NOMO-1 (cell line): ENCODE results near the gene CNR2.
"Not testable (repeated sequence)": the region's sequence is repeated elsewhere in the genome, so short reads cannot be mapped to it uniquely, and the experiment has no call there.

ENCODE experiments used
- DNase-seq, 2 experiments: peaks; one replicate each; lab custom pipeline; 2025; ENCODE audit not compliant: unreplicated experiment in 2 of 2; lab: John Stamatoyannopoulos, UW

CNR2 gene

GRCh38 chr1:23913212-23913880, at the start of gene CNR2:
Gene CNR2, minus strand, starts transcription at chr1:23913362. Its CDS starts 37,745 bp downstream, at chr1:23875617.
- DNase-seq: peak; percentile 79 to 83

DNA sequence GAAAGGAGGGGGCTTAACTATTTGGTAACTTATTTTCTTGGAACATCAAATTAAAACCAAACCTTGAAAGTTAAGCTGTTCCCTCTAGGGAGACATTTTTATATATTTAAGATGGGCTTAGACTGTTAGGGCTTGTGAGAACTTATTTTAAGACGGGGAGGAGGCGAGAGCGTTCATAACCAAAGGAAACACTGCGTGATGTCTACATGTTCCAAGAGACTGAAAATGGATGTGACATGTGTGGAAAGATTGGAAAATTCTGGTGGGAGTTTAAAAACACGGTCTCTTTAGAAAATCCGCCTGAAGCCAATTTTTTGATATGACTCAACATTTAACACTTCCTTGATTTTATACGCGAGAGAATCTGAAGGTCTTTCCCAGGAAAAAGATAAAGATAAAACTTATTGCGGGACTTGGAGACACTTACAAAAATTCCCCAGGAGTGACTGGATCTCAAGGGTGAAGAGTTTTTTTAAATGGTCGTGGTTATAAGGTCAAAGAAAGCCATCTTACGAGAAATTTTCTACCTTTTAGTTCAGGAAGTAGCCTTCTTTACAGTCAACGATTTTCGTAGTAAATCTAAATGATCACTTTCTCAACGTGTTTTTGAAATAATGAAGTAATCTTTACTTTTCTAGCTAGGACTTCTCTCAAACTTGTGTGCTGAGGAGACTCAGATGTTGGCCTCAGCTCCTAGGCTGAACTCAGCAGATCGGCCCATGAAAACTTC, 47.3 kb upstream of the CNR2 start:
- DNase-seq: no peak

DNA sequence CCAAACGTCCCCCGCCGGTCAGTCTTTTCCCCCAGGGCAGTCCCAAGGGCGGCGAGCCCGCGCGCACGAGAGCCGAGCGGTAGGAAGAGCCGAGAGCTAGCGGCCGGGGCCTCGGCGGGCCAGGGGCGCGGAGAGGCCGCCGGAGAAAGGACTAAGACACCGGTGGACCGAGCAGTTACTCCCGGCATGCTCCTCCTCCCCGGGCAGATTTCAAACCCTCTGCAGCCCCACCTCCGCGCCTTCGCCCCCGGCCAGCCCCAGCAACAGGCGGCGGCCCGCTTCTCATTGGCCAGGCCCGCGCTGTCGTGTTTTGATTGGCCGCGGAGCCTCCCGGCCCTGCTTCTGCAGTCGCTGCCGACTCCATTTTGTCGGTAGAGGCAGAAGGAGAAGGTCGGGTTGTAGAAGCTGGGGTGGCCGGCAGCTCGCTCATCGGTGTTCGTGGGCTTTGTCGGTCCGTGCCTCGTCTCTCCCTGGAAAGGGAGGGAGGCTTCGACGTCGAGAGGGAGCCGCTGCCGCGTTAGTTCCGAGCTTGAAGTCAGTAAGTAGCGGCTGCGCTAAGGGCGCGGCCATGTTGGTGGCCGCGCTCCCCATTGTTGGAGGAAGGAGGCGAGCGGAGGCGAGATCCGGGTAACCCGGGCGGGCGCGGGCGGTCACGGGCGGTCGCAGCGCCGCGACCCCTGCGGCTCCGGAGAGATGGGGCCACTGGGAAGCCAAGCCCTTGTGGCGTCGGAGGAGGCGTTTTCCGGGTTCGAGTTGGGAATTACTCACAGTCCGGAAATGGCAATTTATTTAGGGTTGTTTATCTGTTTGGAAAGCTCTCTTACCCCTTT, 46.5 kb upstream of the CNR2 start, which contains the start of gene PNRC2:
TSS of gene PNRC2 (plus strand) at position 368 of the 830 bp plus-strand sequence. CDS start 1,630 bp downstream, outside the sequence.
- peak; percentile 96 for DNase-seq

GRCh38 chr1:23958810-23959460, 45.8 kb upstream of the CNR2 start:
- peak; percentile 99 to 100 for DNase-seq

GRCh38 chr1:23958040-23958809, 45.1 kb upstream of the CNR2 start:
- not testable (repeated sequence) for DNase-seq

- no peak for DNase-seq
These were observed 43.9 kb upstream of the CNR2 start for GRCh38 chr1:23957096-23957495.

- DNase-seq: no peak
These were observed 39.9 kb upstream of the CNR2 start for GRCh38 chr1:23953020-23953419.

DNA sequence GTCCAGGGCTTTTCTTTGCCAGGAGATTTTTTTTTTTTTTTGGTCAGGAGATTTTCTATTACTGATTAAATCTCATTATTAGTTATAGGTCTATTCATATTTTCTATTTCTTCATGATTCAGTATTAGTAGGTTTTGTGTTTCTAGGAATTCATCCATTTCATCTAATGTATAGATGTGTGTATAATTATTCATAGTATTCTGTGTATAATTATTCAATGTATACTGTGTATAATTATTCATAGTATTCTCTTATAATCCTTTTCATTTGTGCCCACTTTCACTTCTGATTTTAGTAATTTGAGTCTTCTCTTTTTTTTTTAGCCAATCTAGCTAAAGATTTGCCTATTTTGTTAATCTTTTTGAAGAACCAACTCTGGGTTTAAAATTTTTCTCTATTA, 34.2 kb upstream of the CNR2 start:
- DNase-seq: no peak

DNA sequence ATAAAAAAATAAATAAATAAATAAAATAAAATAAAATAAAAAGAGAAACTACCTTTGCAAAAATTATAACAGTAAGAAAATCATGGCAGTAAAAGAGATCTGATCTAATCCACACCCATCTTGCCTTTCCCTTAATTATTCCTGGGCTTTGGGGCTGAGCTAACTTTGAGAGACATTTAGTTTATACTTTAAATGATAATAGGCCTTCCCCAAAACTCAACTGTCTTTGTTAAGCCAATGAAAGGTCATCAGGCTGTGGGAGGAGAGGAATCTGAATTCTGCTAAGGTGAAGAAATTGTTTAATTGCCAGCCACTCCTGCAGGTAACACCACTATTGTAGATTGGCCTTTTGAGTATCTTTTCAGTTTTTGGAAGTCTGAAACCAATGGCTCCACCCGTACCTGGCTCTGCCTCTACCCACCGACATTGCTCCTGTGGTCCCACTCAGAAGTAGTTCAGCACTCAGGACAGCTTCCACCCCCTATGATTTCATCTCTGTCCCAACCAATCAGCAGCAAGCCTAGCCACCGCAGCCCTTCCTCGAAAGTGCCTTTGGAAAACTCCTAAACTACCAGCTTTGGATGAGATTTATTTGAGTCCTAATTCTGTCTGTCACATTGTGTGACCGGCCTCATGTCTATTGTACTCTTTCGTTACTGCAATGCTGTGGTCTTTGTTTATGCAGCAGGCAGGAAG, 23.5 kb upstream of the CNR2 start:
- DNase-seq: no peak

- no peak for DNase-seq
These were observed 18.3 kb upstream of the CNR2 start for GRCh38 chr1:23931491-23931880.

GRCh38 chr1:23930861-23931490, 17.8 kb upstream of the CNR2 start:
- DNase-seq: peak in 1 of 2 experiments; percentile 45

- DNase-seq: no peak
These were observed 17.1 kb upstream of the CNR2 start for GRCh38 chr1:23930270-23930669.

DNA sequence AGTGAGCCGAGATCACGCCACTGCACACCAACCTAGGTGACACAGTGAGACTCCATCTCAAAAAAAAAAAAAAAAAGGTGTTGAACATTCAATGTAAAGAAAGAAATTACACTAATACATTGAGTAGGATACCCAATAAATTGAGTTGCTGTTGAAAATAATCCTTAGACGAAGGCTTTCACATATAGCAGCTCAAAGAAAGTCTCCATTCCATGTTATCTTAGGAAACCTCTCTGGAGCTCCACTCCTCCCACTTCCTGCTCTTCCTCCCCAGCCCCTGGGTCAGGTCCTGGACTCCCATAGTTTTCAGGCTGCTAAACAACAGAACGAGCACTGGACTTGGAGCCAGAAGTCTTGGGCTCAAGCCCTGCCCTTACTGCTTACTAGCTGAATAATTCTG, 15.6 kb upstream of the CNR2 start:
- DNase-seq: no peak

DNA sequence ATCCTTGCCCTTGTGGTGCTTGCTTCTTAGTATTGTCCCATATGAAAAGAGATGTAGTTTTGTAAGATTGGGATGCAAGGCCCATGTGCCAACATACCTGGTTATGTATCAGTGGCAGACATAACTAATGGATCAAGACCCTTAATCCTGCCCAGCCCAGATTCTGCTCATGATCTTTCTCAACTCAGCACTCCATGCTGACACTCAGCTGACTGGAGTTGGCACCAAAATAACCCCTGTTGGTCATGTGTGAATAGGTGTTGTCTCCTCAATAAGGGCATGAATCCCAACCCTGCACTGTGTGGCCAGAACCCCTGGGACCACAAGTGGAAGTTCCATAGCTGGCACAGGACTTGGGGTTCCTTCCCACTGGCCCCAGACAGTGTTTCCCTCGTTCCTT, 13.9 kb upstream of the CNR2 start:
- DNase-seq: no peak

- DNase-seq: no peak
These were observed 12.1 kb upstream of the CNR2 start for GRCh38 chr1:23925279-23925678.

- DNase-seq: no peak
These were observed 11.4 kb upstream of the CNR2 start for GRCh38 chr1:23924601-23925000.

DNA sequence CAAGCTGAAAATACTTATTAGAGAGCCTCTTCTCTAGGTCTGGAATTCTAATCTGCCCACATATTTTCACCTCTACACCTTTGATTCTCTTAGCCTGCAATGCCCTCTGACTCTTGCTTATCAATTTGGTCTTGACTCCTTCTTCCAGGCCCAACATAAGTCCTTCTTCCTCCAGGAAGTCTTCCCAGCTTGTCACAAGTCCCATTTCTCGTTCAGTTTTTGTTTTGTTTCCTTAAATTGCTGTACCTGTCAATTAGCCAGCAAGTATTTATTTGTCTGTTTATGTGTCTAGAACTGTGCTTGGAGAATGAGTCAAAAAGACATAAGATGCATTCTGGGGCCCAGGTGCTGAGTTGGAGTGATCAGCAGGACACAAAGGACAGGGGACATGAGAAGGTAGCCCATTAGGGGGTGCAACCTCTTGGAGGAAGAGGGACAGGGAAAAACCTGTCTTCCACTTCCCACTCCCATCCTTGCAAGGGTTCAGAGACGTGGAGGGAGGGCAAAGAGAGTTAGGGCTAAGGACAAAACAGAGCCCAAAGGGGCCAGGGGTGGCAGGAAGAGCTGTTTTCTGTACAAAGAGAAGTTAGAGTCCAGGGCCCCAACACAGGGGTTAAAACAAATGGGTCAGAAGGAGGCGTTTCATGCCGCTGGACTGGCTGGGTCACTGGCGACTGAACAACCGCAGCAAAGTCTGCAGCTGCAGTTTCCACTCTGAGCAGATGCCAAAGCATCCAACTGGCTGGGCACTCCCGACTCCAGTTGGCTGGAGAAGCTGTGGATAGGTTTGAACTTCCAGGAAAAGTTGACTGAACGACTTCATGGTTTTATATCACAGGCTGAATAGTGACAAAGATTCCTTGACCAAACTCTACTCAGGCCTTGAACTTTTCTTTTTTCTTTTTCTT, 10.7 kb upstream of the CNR2 start:
- no peak for DNase-seq

- DNase-seq: no peak
These were observed 9.3 kb upstream of the CNR2 start for GRCh38 chr1:23922321-23922943.
